ENCODE data around the gene HLA-DOB. TPM values are rescaled to one million over a fixed set of nuclear protein-coding genes. Genes with fewer than 3 reads are reported as not detected.

The HLA-DOB gene
- total RNA-seq, 1 experiment from 2014 or later: 0.79 TPM

GRCh38 chr6:32819729-32820128 lies 2.9 kb upstream of the HLA-DOB start:
- POLR2A ChIA-PET: interaction anchor here (0.6 to 3.6 kb wide), 11 partner anchors 13 to 452 kb away, joined by 3 to 28 read pairs (median 4); partner anchors contain the start of genes PSMB8, PSMB9, RPS18 and TAP1
- DNase-seq (ENCODE audit: unreplicated experiment): peak; percentile 87
- Mint-ChIP-seq H3K4me3 (ENCODE audit: unreplicated experiment) (no peak overlapping the region), H3K9me3 (ENCODE audit: unreplicated experiment) (no peaks in the 10 kb centered on the region), H3K4me1 (ENCODE audit: insufficient read depth, unreplicated experiment) (peaks cover 20% of the 10 kb centered on the region), H3K27me3 (ENCODE audit: insufficient read depth, unreplicated experiment) (no peaks in the 10 kb centered on the region), H3K36me3 (ENCODE audit: insufficient read depth, unreplicated experiment) (no peaks in the 10 kb centered on the region), H3K27ac (ENCODE audit: low read depth, unreplicated experiment) (peak overlapping the region; percentile 60)
- intact Hi-C loops (cut with micrococcal nuclease): no loop called here
- TF ChIP-seq CTCF (IDR thresholded peaks at IDR 0.05; ENCODE audit: unreplicated experiment): no peak
- no TSS peak for BruUV-seq (replicated peaks)
- CTCF ChIA-PET: interaction anchor here (0.5 to 3.3 kb wide), 5 partner anchors 19 to 1208 kb away, joined by 3 to 25 read pairs (median 4); partner anchors contain the start of genes PSMB9, TAP1 and TAP2

GRCh38 chr6:32818867-32819266 lies 2.1 kb upstream of the HLA-DOB start:
- CTCF ChIA-PET: interaction anchor here (0.6 to 3.3 kb wide), 3 partner anchors 8 to 49 kb away, joined by 3 to 25 read pairs (median 3); partner anchors contain the start of gene TAP2
- H3K4me1 Mint-ChIP-seq (ENCODE audit: insufficient read depth, unreplicated experiment): peaks cover 20% of the 10 kb centered on the region
- no peaks in the 10 kb centered on the region for H3K36me3 Mint-ChIP-seq (ENCODE audit: insufficient read depth, unreplicated experiment)
- H3K9me3 Mint-ChIP-seq (ENCODE audit: unreplicated experiment): no peaks in the 10 kb centered on the region
- no peak for DNase-seq (ENCODE audit: unreplicated experiment)
- H3K27ac Mint-ChIP-seq (ENCODE audit: low read depth, unreplicated experiment): peak overlapping the region; percentile 60
- intact Hi-C loops (cut with micrococcal nuclease): no loop called here
- POLR2A ChIA-PET: interaction anchor here (0.6 to 3.6 kb wide), 6 partner anchors 14 to 606 kb away, joined by 3 to 28 read pairs (median 4); partner anchors contain the start of gene TAP2
- no peaks in the 10 kb centered on the region for H3K27me3 Mint-ChIP-seq (ENCODE audit: insufficient read depth, unreplicated experiment)
- no peak overlapping the region for H3K4me3 Mint-ChIP-seq (ENCODE audit: unreplicated experiment)
- BruUV-seq (replicated peaks): no TSS peak
- no peak for TF ChIP-seq CTCF (IDR thresholded peaks at IDR 0.05; ENCODE audit: unreplicated experiment)

- Mint-ChIP-seq H3K4me3 (ENCODE audit: unreplicated experiment) (no peak overlapping the region), H3K4me1 (ENCODE audit: insufficient read depth, unreplicated experiment) (peaks cover 20% of the 10 kb centered on the region), H3K9me3 (ENCODE audit: unreplicated experiment) (no peaks in the 10 kb centered on the region), H3K27me3 (ENCODE audit: insufficient read depth, unreplicated experiment) (no peaks in the 10 kb centered on the region), H3K36me3 (ENCODE audit: insufficient read depth, unreplicated experiment) (no peaks in the 10 kb centered on the region), H3K27ac (ENCODE audit: low read depth, unreplicated experiment) (no peak overlapping the region)
- ChIA-PET CTCF (no interaction called here), POLR2A (interaction anchor here (0.5 kb wide), 1 partner anchor 38 kb away, joined by 3 read pairs; the partner anchor contains the start of gene PSMB9)
- BruUV-seq (replicated peaks): no TSS peak
- no peak for DNase-seq (ENCODE audit: unreplicated experiment)
- intact Hi-C loops (cut with micrococcal nuclease): no loop called here
- no peak for TF ChIP-seq CTCF (IDR thresholded peaks at IDR 0.05; ENCODE audit: unreplicated experiment)
These were observed 806 bp downstream of the HLA-DOB start for GRCh38 chr6:32815996-32816395.

GRCh38 chr6:32815115-32815514 lies 1.7 kb downstream of the HLA-DOB start:
- ChIA-PET POLR2A (no interaction called here), CTCF (interaction anchor here (0.6 to 0.7 kb wide), 2 partner anchors 197 to 216 kb away, joined by 3 read pairs; no protein-coding TSS in a partner anchor)
- intact Hi-C loops (cut with micrococcal nuclease): no loop called here
- no peak overlapping the region for H3K27ac Mint-ChIP-seq (ENCODE audit: low read depth, unreplicated experiment)
- no peak for TF ChIP-seq CTCF (IDR thresholded peaks at IDR 0.05; ENCODE audit: unreplicated experiment)
- DNase-seq (ENCODE audit: unreplicated experiment): no peak
- BruUV-seq (replicated peaks): no TSS peak
- no peaks in the 10 kb centered on the region for H3K27me3 Mint-ChIP-seq (ENCODE audit: insufficient read depth, unreplicated experiment)
- no peaks in the 10 kb centered on the region for H3K9me3 Mint-ChIP-seq (ENCODE audit: unreplicated experiment)
- H3K36me3 Mint-ChIP-seq (ENCODE audit: insufficient read depth, unreplicated experiment): no peaks in the 10 kb centered on the region
- no peak overlapping the region for H3K4me3 Mint-ChIP-seq (ENCODE audit: unreplicated experiment)
- H3K4me1 Mint-ChIP-seq (ENCODE audit: insufficient read depth, unreplicated experiment): peaks cover 12% of the 10 kb centered on the region
